GM12878 (cell line): ENCODE results near the gene ITGB2. TPM values are rescaled to one million over a fixed set of nuclear protein-coding genes. Genes with fewer than 3 reads are reported as not detected.
A peak's percentile ranks its signal among the peaks of the same experiment; 100 is the strongest.

ENCODE experiments used
- ATAC-seq: fragments of 200-7000 bp; cut with Tn5 transposase; 3 replicates; pipeline ENCODE4 v1.9.1; 2020; ENCODE audit warnings: mild to moderate bottlenecking, moderate library complexity
- BruUV-seq: library from RNA; stranded (reverse); fragments of 400-500 nt; replicated peaks from 2 replicates; lab custom pipeline; 2021; lab: Mats Ljungman, UMichigan
- CTCF ChIA-PET: fragments of 300-600 bp; sonication (Branson Sonifier 250); formaldehyde crosslinking; extraction: SDS; loops from one replicate; lab custom pipeline; 2021; ENCODE audit warnings: inconsistent platforms; lab: Yijun Ruan, JAX
- POLR2A ChIA-PET: fragments of 350-600 bp; formaldehyde crosslinking; extraction: SDS; loops from one replicate; lab custom pipeline; 2021; ENCODE audit warnings: inconsistent platforms; lab: Charles Lee
- RAD21 ChIA-PET: fragments of 300-600 bp; sonication (Branson Sonifier 250); formaldehyde crosslinking; loops from one replicate; lab custom pipeline; 2023; ENCODE audit warnings: antibody characterized with exemption; ENCODE audit not compliant: unreplicated experiment; lab: Charles Lee
- SMC1A ChIA-PET: fragments of 300-600 bp; sonication (Branson Sonifier 250); formaldehyde crosslinking; loops from one replicate; lab custom pipeline; 2023; ENCODE audit not compliant: unreplicated experiment, uncharacterized antibody; lab: Charles Lee
- DNase-seq: peaks from one replicate; pipeline ENCODE4 v3.0.0-alpha.2; 2011; ENCODE audit warnings: low read depth, low spot score
- FAIRE-seq: peaks from 3 replicates; lab custom pipeline; 2011; peaks lifted over from hg19 to GRCh38; lab: Jason Lieb, UNC
- H2AFZ ChIP-seq: 2 replicates; pipeline ENCODE4 v1.6.0; 2011; ENCODE audit warnings: low read depth, low read length, control low read depth; ENCODE audit not compliant: control insufficient read depth
- H3K27ac ChIP-seq: 2 replicates; pipeline ENCODE4 v1.5.1; 2011; ENCODE audit warnings: control low read depth; ENCODE audit not compliant: control insufficient read depth, insufficient read depth
- H3K27me3 ChIP-seq, 2 experiments: replicated peaks in 1 of 2; 2 replicates each; pipeline versions ENCODE4 v1.6.0 to v1.6.1; 2011; ENCODE audit warnings: low read length in 1 of 2; ENCODE audit not compliant: control insufficient read depth in 2 of 2, insufficient read depth in 2 of 2
- H3K36me3 ChIP-seq, 2 experiments: 2 replicates each; pipeline ENCODE4 v1.5.1; 2011; ENCODE audit warnings: low read length in 1 of 2; ENCODE audit not compliant: control insufficient read depth in 2 of 2, insufficient read depth in 2 of 2
- H3K4me1 ChIP-seq: 2 replicates; pipeline ENCODE4 v1.6.1; 2011; ENCODE audit warnings: mild to moderate bottlenecking, low read length, moderate library complexity, mixed read lengths; ENCODE audit not compliant: control insufficient read depth, insufficient read depth
- H3K4me2 ChIP-seq: 2 replicates; pipeline ENCODE4 v1.6.0; 2011; ENCODE audit warnings: control low read depth; ENCODE audit not compliant: control insufficient read depth, insufficient read depth
- H3K4me3 ChIP-seq: fragments of 200-600 bp; sonication (generic); 2 replicates; pipeline ENCODE4 v1.5.1; 2016
- H3K79me2 ChIP-seq: 2 replicates; pipeline ENCODE4 v1.6.0; 2011; ENCODE audit warnings: low read length; ENCODE audit not compliant: control insufficient read depth, insufficient read depth
- H3K9ac ChIP-seq: 2 replicates; pipeline ENCODE4 v1.8.0; 2011; ENCODE audit warnings: low read length, control low read depth, mixed read lengths; ENCODE audit not compliant: control insufficient read depth, insufficient read depth
- H3K9me3 ChIP-seq: replicated peaks from 3 replicates; pipeline ENCODE4 v1.5.1; 2011; ENCODE audit warnings: mild to moderate bottlenecking, low read length; ENCODE audit not compliant: control insufficient read depth, insufficient read depth
- H4K20me1 ChIP-seq: 2 replicates; pipeline ENCODE4 v1.6.0; 2011; ENCODE audit not compliant: control insufficient read depth, insufficient read depth
- ATF7 ChIP-seq: fragments of 450-650 bp; IDR thresholded peaks from 2 replicates; pipeline ENCODE4 v1.6.1; 2016; ENCODE audit warnings: low read depth, mild to moderate bottlenecking
- BACH1 ChIP-seq: fragments of 450-650 bp; IDR thresholded peaks from 2 replicates; pipeline ENCODE4 v1.6.1; 2017; ENCODE audit warnings: mild to moderate bottlenecking, borderline replicate concordance
- BHLHE40 ChIP-seq, 2 experiments: fragments of 450-650 bp in 1 of 2; IDR thresholded peaks; 2 replicates each; pipeline ENCODE4 v1.6.1; 2011 to 2017; ENCODE audit warnings: low read depth in 2 of 2, borderline replicate concordance in 1 of 2, improper control_type of control experiment in 1 of 2, low read length in 1 of 2, mild to moderate bottlenecking in 1 of 2
- BRCA1 ChIP-seq: IDR thresholded peaks from 2 replicates; pipeline ENCODE4 v1.6.1; 2011; ENCODE audit warnings: low read depth, low read length, improper control_type of control experiment
- CHD1 ChIP-seq: IDR thresholded peaks from 2 replicates; pipeline ENCODE4 v1.6.1; 2012; ENCODE audit warnings: low read depth, low read length, improper control_type of control experiment
- NRF1 ChIP-seq: conservative IDR thresholded peaks from 2 replicates; pipeline ENCODE4 v1.6.1; 2011; ENCODE audit warnings: mild to moderate bottlenecking, low read depth, low read length, improper control_type of control experiment
- PAX8 ChIP-seq: fragments of 450-650 bp; IDR thresholded peaks from 2 replicates; pipeline ENCODE4 v1.6.1; 2017; ENCODE audit warnings: mild to moderate bottlenecking, moderate library complexity
- POLR2A ChIP-seq: IDR thresholded peaks from 2 replicates; pipeline ENCODE4 v1.6.1; 2011; ENCODE audit warnings: low read depth, mild to moderate bottlenecking, low read length
- RB1 ChIP-seq: fragments of 450-650 bp; formaldehyde crosslinking; IDR thresholded peaks from 2 replicates; pipeline ENCODE4 v1.6.1; 2017; ENCODE audit warnings: mild to moderate bottlenecking, borderline replicate concordance
- ZBED1 ChIP-seq: IDR thresholded peaks from 2 replicates; pipeline ENCODE4 v1.6.1; 2016; ENCODE audit warnings: borderline replicate concordance
- WGBS: methylation state at CpG from one replicate; pipeline ENCODE4 v1.1.6; 2016; ENCODE audit warnings: low lambda C conversion rate; ENCODE audit not compliant: insufficient replicate concordance, insufficient coverage; ENCODE audit errors: missing lambda C conversion rate; 5-methylcytosine and 5-hydroxymethylcytosine counted together
- in situ Hi-C: fragments of 300-500 bp; cut with MboI; formaldehyde crosslinking; loops from 9 replicates; pipeline ENCODE4 v1.14.3; 2018; ENCODE audit warnings: mixed read lengths
- intact Hi-C: fragments of 100-400 bp; cut with micrococcal nuclease; formaldehyde crosslinking; loops from one replicate; pipeline ENCODE4 v1.14.2; 2022; ENCODE audit not compliant: unreplicated experiment
- polyA plus RNA-seq, 11 experiments: library from polyadenylated mRNA; depleted of rRNA in 4 of 11; unstranded in 6 of 11; stranded (reverse) in 5 of 11; fragments of >200 nt; fragmentation: Nextera tagmentation in 4 of 11; fragmentation: Illumina TruSeq in 1 of 11; extraction: Ambion mirVana in 4 of 11; extraction: Trizol in 1 of 11; gene quantifications; 1 replicate in 1 of 11; 2 replicates in 10 of 11; pipeline versions ENCODE4 v1.2.1 to v1.2.3, GENCODE V29; 2011 to 2016; ENCODE audit warnings: inconsistent platforms in 2 of 11, missing spikeins in 2 of 11, low read depth in 1 of 11
- total RNA-seq, 4 experiments: library from RNA; depleted of rRNA in 3 of 4; stranded (reverse); fragments of >200 nt in 3 of 4; fragmentation: Illumina TruSeq in 1 of 4; extraction: Trizol in 1 of 4; gene quantifications; 2 replicates each; pipeline versions ENCODE4 v1.2.1 to v1.2.3, GENCODE V29; 2013 to 2021

ITGB2 gene
- total and polyA plus RNA-seq, 10 of the 15 experiments (the other 5 are each of a cell fraction or from before 2014, with no cell fraction given), result 8.0 to 172 (median 58.9) TPM

DNA sequence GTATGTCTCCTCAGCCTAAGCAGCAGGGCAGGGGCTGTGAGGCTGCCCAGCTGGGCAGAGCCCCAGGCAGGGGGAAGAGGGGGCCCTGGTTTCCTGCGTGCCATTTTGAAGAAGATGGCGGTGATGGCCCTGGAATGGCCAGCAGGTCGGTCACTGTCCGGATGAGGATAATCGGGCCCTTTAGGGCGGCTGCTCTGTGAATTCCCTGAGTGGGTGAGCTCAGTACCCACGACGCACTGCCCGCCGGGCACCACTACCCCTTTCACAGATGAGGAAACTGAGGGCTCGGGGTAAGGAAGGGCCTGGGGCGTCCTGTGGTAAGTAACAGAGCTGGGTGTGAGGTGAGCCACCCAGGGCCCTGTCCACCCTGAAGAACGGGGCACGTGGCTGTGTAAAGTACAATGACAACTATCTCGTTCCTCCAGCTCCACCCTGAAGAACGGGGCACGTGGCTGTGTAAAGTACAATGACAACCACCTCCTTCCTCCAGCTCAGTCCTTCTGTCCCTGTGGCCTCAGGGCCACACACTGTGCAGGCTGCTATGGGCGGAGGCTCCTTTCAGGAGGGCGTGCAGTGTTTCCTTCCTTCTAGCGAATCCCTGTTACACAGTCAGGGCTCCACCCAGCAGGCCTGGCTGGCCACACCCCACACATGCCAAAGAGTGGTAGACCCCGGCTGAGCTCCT lies 23.2 kb downstream of the ITGB2 start:
- POLR2A ChIA-PET, result interaction anchor here (0.6 to 1.3 kb wide), 2 partner anchors 10 to 19 kb away, joined by 3 to 4 read pairs; no protein-coding TSS in a partner anchor
- no peak overlapping the region for H3K27ac ChIP-seq
- in situ Hi-C loops, result no loop called here

DNA sequence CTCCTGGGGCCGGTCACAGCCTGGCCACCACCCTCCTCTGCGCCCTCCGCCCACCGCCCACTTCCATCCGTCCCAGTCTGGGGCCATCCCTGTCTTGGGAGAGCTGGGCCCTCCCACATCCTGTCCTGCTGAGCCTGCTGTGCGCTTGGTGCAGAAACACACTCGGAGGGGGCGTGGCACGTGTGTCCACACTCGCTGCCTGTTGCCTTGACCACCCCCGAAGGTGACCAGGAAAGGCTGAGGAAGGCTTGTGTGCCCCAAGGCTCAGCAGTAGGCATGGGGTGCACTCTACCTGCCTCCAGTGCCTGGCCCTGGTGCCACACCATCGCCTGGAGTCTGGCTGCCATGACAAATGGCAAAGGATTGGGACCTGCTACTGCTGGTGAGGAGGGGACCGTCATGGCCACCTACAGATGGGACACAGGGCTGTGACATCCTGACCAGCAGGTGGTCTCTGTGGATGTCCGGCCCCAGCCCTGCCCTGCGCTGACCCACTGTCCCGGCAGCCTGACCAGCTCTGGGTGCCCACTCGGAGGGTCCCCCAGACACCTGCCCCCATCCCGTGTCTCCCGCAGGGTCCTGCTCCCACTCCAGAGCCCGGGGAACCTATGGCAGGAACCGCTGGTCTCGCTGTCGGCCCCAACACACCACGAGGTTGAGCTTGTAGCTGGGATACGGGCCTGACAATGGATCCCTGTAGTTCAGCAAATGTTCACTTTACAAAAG lies 24.0 kb downstream of the ITGB2 start:
- RAD21 ChIA-PET, result interaction anchor here (0.6 to 1.3 kb wide), 2 partner anchors 36 to 53 kb away, joined by 3 to 4 read pairs; no protein-coding TSS in a partner anchor
- no peak for ATAC-seq
- Histone ChIP-seq H3K36me3 (peaks cover 5 to 33% of the 10 kb centered on the region in 2 experiments; a peak in 3 of 4 replicates), H3K27me3 (no peaks in the 10 kb centered on the region), H4K20me1 (no peaks in the 10 kb centered on the region), H3K4me2 (no peak overlapping the region), H3K9ac (no peak overlapping the region), H3K79me2 (no peaks in the 10 kb centered on the region), H3K27ac (no peak overlapping the region), H3K4me1 (no peaks in the 10 kb centered on the region), H2AFZ (no peak overlapping the region), H3K9me3 (no peaks in the 10 kb centered on the region), H3K4me3 (no peak overlapping the region)
- no peak for DNase-seq
- no peak for FAIRE-seq
- POLR2A ChIA-PET, result interaction anchor here (1.3 to 2.8 kb wide), 2 partner anchors 11 to 36 kb away, joined by 3 to 9 read pairs; no protein-coding TSS in a partner anchor
- BruUV-seq, result no TSS peak
- intact Hi-C loops, result no loop called here
- CTCF ChIA-PET, result interaction anchor here (0.9 to 5.5 kb wide), 3 partner anchors 11 to 36 kb away, joined by 3 to 80 read pairs (median 4); no protein-coding TSS in a partner anchor
- 98% methylated on average over 25 of the region's 25 CpGs for WGBS
- SMC1A ChIA-PET, result interaction anchor here (6.1 kb wide), 1 partner anchor 36 kb away, joined by 56 read pairs; no protein-coding TSS in a partner anchor
- in situ Hi-C loops, result no loop called here
- peak; percentile 30 for TF ChIP-seq POLR2A
- TF ChIP-seq BRCA1, result no peak

More for the DNA sequence above, 23.2 kb downstream of the ITGB2 start:
- no peak overlapping the region for H3K9ac ChIP-seq
- FAIRE-seq (no peak), DNase-seq (no peak), ATAC-seq (peak; percentile 31)
- SMC1A ChIA-PET, result no interaction called here
- no peaks in the 10 kb centered on the region for H3K9me3 ChIP-seq
- H3K4me1 ChIP-seq, result no peaks in the 10 kb centered on the region
- no peaks in the 10 kb centered on the region for H3K79me2 ChIP-seq
- 75% methylated on average over 20 of the region's 21 CpGs for WGBS
- no peak for TF ChIP-seq BACH1
- no peak for TF ChIP-seq PAX8
- TF ChIP-seq CHD1, result no peak
- TF ChIP-seq RB1, result no peak
- no peak for TF ChIP-seq ATF7
- TF ChIP-seq NRF1, result no peak
- no peak for TF ChIP-seq BHLHE40 (IDR thresholded peaks at IDR 0.05; ENCODE audit: borderline replicate concordance in 1 of 2, low read depth in 2 of 2, low read length in 1 of 2)
- TF ChIP-seq ZBED1, result no peak
- RAD21 ChIA-PET, result interaction anchor here (1.3 to 1.5 kb wide), 2 partner anchors 11 to 36 kb away, joined by 3 to 4 read pairs; no protein-coding TSS in a partner anchor
- H3K4me2 ChIP-seq, result no peak overlapping the region
- peaks cover 12 to 40% of the 10 kb centered on the region in 2 experiments for H3K36me3 ChIP-seq
- H4K20me1 ChIP-seq, result no peaks in the 10 kb centered on the region
- CTCF ChIA-PET, result interaction anchor here (0.9 to 1.3 kb wide), 2 partner anchors 19 to 36 kb away, joined by 3 to 4 read pairs; no protein-coding TSS in a partner anchor
- intact Hi-C loops, result no loop called here
- no peak overlapping the region for H3K4me3 ChIP-seq
- BruUV-seq, result no TSS peak
- H2AFZ ChIP-seq, result no peak overlapping the region
- H3K27me3 ChIP-seq, result no peaks in the 10 kb centered on the region
